Lung (tissue), 12 donors: ENCODE data around the gene MRTFB. TPM values are rescaled to one million over a fixed set of nuclear protein-coding genes. Genes with fewer than 3 reads are reported as not detected.

ENCODE experiments used
- ATAC-seq: fragments of 200-7000 bp; cut with Tn5 transposase; one replicate; pipeline ENCODE4 v1.9.1; 2020; ENCODE audit warnings: moderate number of reproducible peaks; ENCODE audit not compliant: insufficient read depth, low FRiP score
- DNase-seq, 3 donors: peaks; one replicate each; pipeline ENCODE4 v3.0.0-alpha.2; 2013 to 2017
- H3K27ac ChIP-seq, 2 donors: one replicate each; pipeline ENCODE4 v1.5.1; 2013; ENCODE audit warnings: mild to moderate bottlenecking in 2 of 2, moderate library complexity in 2 of 2, control low read depth in 1 of 2, inconsistent platforms in 1 of 2, low read depth in 1 of 2, low read length in 1 of 2
- H3K27me3 ChIP-seq, 3 donors: one replicate each; pipeline ENCODE4 v1.5.1; 2013; ENCODE audit warnings: low read length in 2 of 3; ENCODE audit not compliant: control insufficient read depth in 3 of 3, insufficient read depth in 3 of 3
- H3K36me3 ChIP-seq, 4 donors: one replicate each; pipeline ENCODE4 v1.5.1; 2013; ENCODE audit warnings: low read length in 4 of 4, mild to moderate bottlenecking in 1 of 4, moderate library complexity in 1 of 4; ENCODE audit not compliant: control insufficient read depth in 4 of 4, insufficient read depth in 4 of 4
- H3K4me1 ChIP-seq, 5 donors: one replicate each; pipeline ENCODE4 v1.5.1; 2013; ENCODE audit warnings: low read length in 5 of 5, mild to moderate bottlenecking in 2 of 5, moderate library complexity in 1 of 5; ENCODE audit not compliant: control insufficient read depth in 5 of 5, insufficient read depth in 5 of 5
- H3K4me3 ChIP-seq: one replicate; pipeline ENCODE4 v1.5.1; 2013; ENCODE audit warnings: mild to moderate bottlenecking, control low read depth, moderate library complexity
- H3K9ac ChIP-seq, 2 donors: one replicate each; pipeline ENCODE4 v1.5.1; 2013; ENCODE audit warnings: low read length in 2 of 2, control low read depth in 1 of 2; ENCODE audit not compliant: insufficient read depth in 1 of 2
- H3K9me3 ChIP-seq, 4 donors: one replicate each; pipeline ENCODE4 v1.5.1; 2013; ENCODE audit warnings: low read length in 3 of 4, mild to moderate bottlenecking in 1 of 4, moderate library complexity in 1 of 4; ENCODE audit not compliant: control insufficient read depth in 4 of 4, insufficient read depth in 3 of 4
- WGBS, 2 donors: extraction: QIAGEN DNeasy Blood & Tissue Kit; methylation state at CpG; one replicate each; pipeline ENCODE4 v1.1.7; 2013; 5-methylcytosine and 5-hydroxymethylcytosine counted together
- polyA plus RNA-seq, 2 donors: library from polyadenylated mRNA; stranded (reverse); fragments of 200-250 nt; gene quantifications; one replicate each; pipeline ENCODE4 v1.2.1, GENCODE V29; 2013
- total RNA-seq, 2 donors: library from RNA; depleted of rRNA in 1 of 2; stranded (reverse); fragments of >200 nt in 1 of 2; gene quantifications; one replicate each; pipeline ENCODE4 v1.2.1, GENCODE V29; 2014 to 2021
- TF ChIP-seq, protein P1 (sequence below): IDR thresholded peaks from 2 replicates; pipeline ENCODE4 v1.5.1; 2012; ENCODE audit warnings: mild to moderate bottlenecking; ENCODE audit errors: control extremely low read depth, extremely low read depth
- donor health status: control.
- donor health status: control.
- donor health status: Bipolar disorder and iron deficiency.
- donor health status: healthy.
- donor health status: DM: yes; HTN: yes; CAD: no.

The MRTFB gene
- total and polyA plus RNA-seq, 4 donors = 8.8 to 50.9 (median 27.8) TPM

DNA sequence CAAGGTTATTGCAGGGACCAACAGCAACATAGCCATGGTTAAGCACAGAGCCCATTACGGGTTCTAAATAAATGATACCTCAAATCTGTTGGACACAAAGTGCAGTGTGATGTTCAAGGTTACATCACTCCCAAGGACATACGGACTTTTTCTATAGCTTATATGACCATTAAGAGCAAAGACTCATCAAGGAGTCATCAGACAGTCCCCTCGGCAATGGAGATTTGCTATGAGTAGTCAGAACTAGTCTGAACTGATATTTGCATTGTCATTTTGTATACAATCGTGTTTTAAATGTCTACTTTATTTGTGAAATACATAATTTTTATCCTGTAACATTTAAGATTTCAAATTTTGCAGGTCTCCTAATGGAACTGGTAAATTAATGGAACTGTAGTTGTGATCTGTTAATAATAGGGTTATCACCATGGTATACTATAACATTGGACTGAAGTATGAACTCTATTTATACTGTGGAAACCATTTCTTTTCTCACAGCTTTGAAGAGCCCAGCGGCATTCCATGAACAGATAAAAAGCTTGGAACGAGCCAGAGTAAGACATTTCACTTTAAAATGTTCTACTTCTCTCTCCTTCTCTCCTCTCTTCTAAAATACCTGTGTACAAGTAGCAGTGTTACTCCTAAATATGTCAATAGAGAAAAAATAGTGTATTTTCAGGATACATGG lies 140.9 kb downstream of the MRTFB start:
- ATAC-seq = no peak
- Histone ChIP-seq H3K9me3 (no peaks in the 10 kb centered on the region), H3K27ac (no peak overlapping the region), H3K4me1 (no peaks in the 10 kb centered on the region), H3K27me3 (no peaks in the 10 kb centered on the region), H3K36me3 (peaks cover 6 to 28% (median 10%) of the 10 kb centered on the region in 4 donors), H3K4me3 (no peak overlapping the region), H3K9ac (no peak overlapping the region)
- WGBS, 2 donors = 94 to 95% methylated on average over 6 of the region's 6 CpGs
- TF ChIP-seq, protein P1, sequence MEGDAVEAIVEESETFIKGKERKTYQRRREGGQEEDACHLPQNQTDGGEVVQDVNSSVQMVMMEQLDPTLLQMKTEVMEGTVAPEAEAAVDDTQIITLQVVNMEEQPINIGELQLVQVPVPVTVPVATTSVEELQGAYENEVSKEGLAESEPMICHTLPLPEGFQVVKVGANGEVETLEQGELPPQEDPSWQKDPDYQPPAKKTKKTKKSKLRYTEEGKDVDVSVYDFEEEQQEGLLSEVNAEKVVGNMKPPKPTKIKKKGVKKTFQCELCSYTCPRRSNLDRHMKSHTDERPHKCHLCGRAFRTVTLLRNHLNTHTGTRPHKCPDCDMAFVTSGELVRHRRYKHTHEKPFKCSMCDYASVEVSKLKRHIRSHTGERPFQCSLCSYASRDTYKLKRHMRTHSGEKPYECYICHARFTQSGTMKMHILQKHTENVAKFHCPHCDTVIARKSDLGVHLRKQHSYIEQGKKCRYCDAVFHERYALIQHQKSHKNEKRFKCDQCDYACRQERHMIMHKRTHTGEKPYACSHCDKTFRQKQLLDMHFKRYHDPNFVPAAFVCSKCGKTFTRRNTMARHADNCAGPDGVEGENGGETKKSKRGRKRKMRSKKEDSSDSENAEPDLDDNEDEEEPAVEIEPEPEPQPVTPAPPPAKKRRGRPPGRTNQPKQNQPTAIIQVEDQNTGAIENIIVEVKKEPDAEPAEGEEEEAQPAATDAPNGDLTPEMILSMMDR = no peak
- DNase-seq = no peak

DNA sequence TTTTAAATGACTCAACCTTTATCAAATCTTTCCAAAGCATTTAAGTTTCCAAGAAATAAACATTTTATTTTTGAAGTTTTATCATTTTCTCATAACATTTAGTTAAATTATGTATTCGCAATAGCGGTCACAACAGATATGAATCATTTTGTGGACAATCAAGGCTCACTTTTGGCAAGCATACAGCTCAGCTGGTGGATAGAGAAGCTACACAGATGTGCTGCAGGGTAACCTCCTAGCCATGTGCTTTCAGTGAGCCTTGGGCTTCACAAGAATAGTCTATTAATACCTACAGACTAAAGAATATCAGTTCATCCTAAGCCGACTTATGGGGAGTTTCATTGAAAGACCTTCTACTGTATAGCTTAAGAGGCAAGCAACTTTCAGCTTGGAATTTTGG lies 144.8 kb downstream of the MRTFB start:
- 90 to 97% methylated on average over 3 of the region's 3 CpGs for WGBS, 2 donors
- Histone ChIP-seq H3K9ac (no peak overlapping the region), H3K27ac (no peak overlapping the region), H3K27me3 (no peaks in the 10 kb centered on the region), H3K36me3 (peaks cover 7 to 39% (median 18%) of the 10 kb centered on the region in 4 donors), H3K4me3 (no peak overlapping the region), H3K4me1 (no peaks in the 10 kb centered on the region), H3K9me3 (no peaks in the 10 kb centered on the region)
- DNase-seq (no peak), ATAC-seq (no peak)
- TF ChIP-seq, protein P1 = no peak

DNA sequence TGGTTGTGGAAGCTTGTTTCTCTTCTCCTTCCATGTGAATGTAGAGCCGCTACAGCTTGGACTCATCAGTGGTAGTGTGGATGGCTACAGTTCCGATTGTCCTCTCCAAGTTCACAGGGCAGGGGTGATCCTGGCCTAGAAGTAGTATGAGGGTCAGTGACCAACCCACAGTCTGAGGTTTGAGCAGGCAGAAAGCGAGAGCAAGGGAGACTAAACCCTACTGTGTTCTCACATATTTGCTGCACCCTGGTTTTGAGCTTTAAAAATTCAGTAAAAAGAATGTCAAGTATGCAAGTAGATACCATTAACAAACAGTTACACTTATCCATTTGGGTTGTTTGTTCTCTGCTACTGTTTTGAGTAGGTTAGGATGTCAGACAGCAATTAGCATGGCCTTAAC lies 148.9 kb downstream of the MRTFB start:
- Histone ChIP-seq H3K9me3 (no peaks in the 10 kb centered on the region), H3K4me1 (no peaks in the 10 kb centered on the region), H3K27ac (no peak overlapping the region), H3K4me3 (no peak overlapping the region), H3K36me3 (peaks cover 13 to 30% (median 20%) of the 10 kb centered on the region in 4 donors), H3K27me3 (no peaks in the 10 kb centered on the region), H3K9ac (no peak overlapping the region)
- DNase-seq (no peak), ATAC-seq (no peak)
- TF ChIP-seq, protein P1 = no peak
- WGBS, 2 donors = 88 to 91% methylated on average over 3 of the region's 3 CpGs

DNA sequence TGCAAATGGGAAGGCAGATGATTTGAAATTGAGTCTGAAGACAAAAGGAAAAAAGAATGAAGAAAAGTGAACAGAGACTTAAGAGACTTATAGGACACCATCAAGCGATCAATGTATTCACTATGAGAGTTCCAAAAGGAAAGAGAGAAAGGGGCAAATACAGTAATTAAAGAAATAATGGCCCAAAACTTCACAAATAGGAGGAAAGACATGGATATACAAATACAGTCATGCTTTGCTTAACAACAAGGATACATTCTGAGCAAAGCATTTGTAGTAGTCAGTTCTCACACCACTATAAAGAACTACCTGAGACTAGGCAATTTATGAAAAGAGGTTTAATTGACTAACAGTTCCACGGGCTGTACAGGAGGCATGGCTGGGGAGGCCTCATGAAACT lies 152.5 kb downstream of the MRTFB start:
- no peak for DNase-seq
- peaks cover 10 to 30% (median 20%) of the 10 kb centered on the region in 4 donors for H3K36me3 ChIP-seq
- H3K9me3 ChIP-seq = no peaks in the 10 kb centered on the region
- no peak overlapping the region for H3K4me3 ChIP-seq
- no peak overlapping the region for H3K27ac ChIP-seq
- H3K27me3 ChIP-seq = no peaks in the 10 kb centered on the region
- ATAC-seq = no peak
- no peak overlapping the region for H3K9ac ChIP-seq
- H3K4me1 ChIP-seq = no peaks in the 10 kb centered on the region
- TF ChIP-seq, protein P1 = no peak
- WGBS, 2 donors = 97 to 98% methylated on average over 2 of the region's 2 CpGs
